GM12892 (cell line): ENCODE data around the gene FBXW8.

Experiments
- DNase-seq: peaks from one replicate; pipeline ENCODE4 v3.0.0; 2011; ENCODE audit not compliant: insufficient read length
- FAIRE-seq: peaks from 2 replicates; lab custom pipeline; 2011; peaks lifted over from hg19 to GRCh38; lab: Jason Lieb, UNC
- POLR2A ChIP-seq: IDR thresholded peaks from 2 replicates; pipeline ENCODE4 v1.6.1; 2011; ENCODE audit warnings: low read depth, low read length, control low read depth
- POLR2AphosphoS5 ChIP-seq: IDR thresholded peaks from 2 replicates; pipeline ENCODE4 v1.6.1; 2011; ENCODE audit warnings: low read depth, low read length, control low read depth
- TAF1 ChIP-seq: IDR thresholded peaks from 2 replicates; pipeline ENCODE4 v1.6.1; 2011; ENCODE audit warnings: low read depth, mild to moderate bottlenecking, control low read depth, low read length, borderline replicate concordance

FBXW8 gene

GRCh38 chr12:116879509-116880212, 31.1 kb upstream of the FBXW8 start:
- DNase-seq (no peak), FAIRE-seq (no peak)
- TF ChIP-seq TAF1 (no peak), POLR2AphosphoS5 (no peak), POLR2A (no peak)

GRCh38 chr12:116880213-116880816, 30.4 kb upstream of the FBXW8 start:
- DNase-seq (no peak), FAIRE-seq (no peak)
- TF ChIP-seq TAF1 (no peak), POLR2AphosphoS5 (no peak), POLR2A (no peak)

- TF ChIP-seq POLR2A (no peak), TAF1 (no peak), POLR2AphosphoS5 (no peak)
- FAIRE-seq (no peak), DNase-seq (peak; percentile 69)
These were observed 29.9 kb upstream of the FBXW8 start for GRCh38 chr12:116880817-116881324.

- FAIRE-seq (no peak), DNase-seq (no peak)
- TF ChIP-seq TAF1: no peak
These were observed 29.3 kb upstream of the FBXW8 start, which contains the start of gene HRK for GRCh38 chr12:116881325-116881876. Gene HRK (minus strand): TSS chr12:116881441. CDS start chr12:116881307, 134 bp downstream.

- TF ChIP-seq POLR2AphosphoS5: no peak
- TF ChIP-seq TAF1: no peak
- no peak for TF ChIP-seq POLR2A
- no peak for DNase-seq
These were observed 28.8 kb upstream of the FBXW8 start for GRCh38 chr12:116881877-116882507.

GRCh38 chr12:116882742-116883141, 28.0 kb upstream of the FBXW8 start:
- TF ChIP-seq TAF1 (no peak), POLR2A (no peak), POLR2AphosphoS5 (no peak)
- DNase-seq: no peak
- FAIRE-seq: no peak

More at GRCh38 chr12:116881877-116882507, 28.8 kb upstream of the FBXW8 start:
- no peak for FAIRE-seq

GRCh38 chr12:116884871-116885270, 25.9 kb upstream of the FBXW8 start:
- no peak for TF ChIP-seq POLR2AphosphoS5
- TF ChIP-seq POLR2A: no peak
- TF ChIP-seq TAF1: no peak
- no peak for FAIRE-seq
- no peak for DNase-seq

- TF ChIP-seq POLR2A (no peak), TAF1 (no peak), POLR2AphosphoS5 (no peak)
- DNase-seq (no peak), FAIRE-seq (no peak)
These were observed 25.3 kb upstream of the FBXW8 start for GRCh38 chr12:116885491-116885890.

GRCh38 chr12:116887244-116887643, 23.5 kb upstream of the FBXW8 start:
- TF ChIP-seq TAF1 (no peak), POLR2A (no peak), POLR2AphosphoS5 (no peak)
- FAIRE-seq (no peak), DNase-seq (no peak)

GRCh38 chr12:116887897-116888296, 22.9 kb upstream of the FBXW8 start:
- TF ChIP-seq POLR2A: no peak
- TF ChIP-seq TAF1: no peak
- no peak for TF ChIP-seq POLR2AphosphoS5
- FAIRE-seq (no peak), DNase-seq (no peak)

GRCh38 chr12:116890330-116890729, 20.4 kb upstream of the FBXW8 start:
- FAIRE-seq (no peak), DNase-seq (no peak)
- TF ChIP-seq POLR2AphosphoS5 (no peak), TAF1 (no peak), POLR2A (no peak)

GRCh38 chr12:116891019-116891418, 19.7 kb upstream of the FBXW8 start:
- no peak for FAIRE-seq
- no peak for DNase-seq
- TF ChIP-seq POLR2A (no peak), TAF1 (no peak), POLR2AphosphoS5 (no peak)
